Suprapubic skin (tissue), 4 donors: ENCODE measurements around the gene KIAA1217. TPM values are rescaled to one million over a fixed set of nuclear protein-coding genes. Genes with fewer than 3 reads are reported as not detected.
A peak's percentile ranks its signal among the peaks of the same experiment; 100 is the strongest.

ENCODE experiments used
- DNase-seq, 2 donors: peaks; one replicate each; pipeline ENCODE4 v3.0.0-alpha.2; 2019; ENCODE audit warnings: low spot score in 2 of 2
- H3K27ac ChIP-seq: fragments of 200-600 bp; sonication (generic); one replicate; pipeline ENCODE4 v1.5.1; 2019
- H3K27me3 ChIP-seq: fragments of 200-600 bp; sonication (generic); one replicate; pipeline ENCODE4 v1.5.1; 2019
- H3K36me3 ChIP-seq: fragments of 200-600 bp; sonication (generic); one replicate; pipeline ENCODE4 v1.5.1; 2019
- H3K4me1 ChIP-seq: fragments of 200-600 bp; sonication (generic); one replicate; pipeline ENCODE4 v1.5.1; 2019
- H3K4me3 ChIP-seq: fragments of 200-600 bp; sonication (generic); one replicate; pipeline ENCODE4 v1.5.1; 2019; ENCODE audit warnings: mild to moderate bottlenecking
- H3K9me3 ChIP-seq: fragments of 200-600 bp; sonication (generic); one replicate; pipeline ENCODE4 v1.5.1; 2019
- CTCF ChIP-seq, 2 donors: fragments of 200-600 bp in 1 of 2; fragments of 450-650 bp in 1 of 2; sonication (generic) in 1 of 2; IDR thresholded peaks; one replicate each; pipeline ENCODE4 v1.5.1; 2016 to 2019; ENCODE audit warnings: antibody characterized with exemption in 2 of 2, mild to moderate bottlenecking in 1 of 2, moderate library complexity in 1 of 2
- EP300 ChIP-seq: sonication (generic); formaldehyde crosslinking; IDR thresholded peaks from one replicate; pipeline ENCODE4 v1.6.1; 2017; ENCODE audit warnings: antibody characterized with exemption
- POLR2A ChIP-seq, 2 donors: fragments of 450-650 bp; IDR thresholded peaks; one replicate each; pipeline ENCODE4 v1.6.1; 2017; ENCODE audit warnings: antibody characterized with exemption in 2 of 2, mild to moderate bottlenecking in 2 of 2, moderate library complexity in 2 of 2
- POLR2AphosphoS5 ChIP-seq, 3 donors: sonication (generic); formaldehyde crosslinking; IDR thresholded peaks; one replicate each; pipeline ENCODE4 v1.6.1; 2017; ENCODE audit warnings: antibody characterized with exemption in 3 of 3
- WGBS: methylation state at CpG from one replicate; pipeline ENCODE4 v1.1.5; 2018; 5-methylcytosine and 5-hydroxymethylcytosine counted together
- total RNA-seq, 4 donors: library from RNA; depleted of rRNA; stranded (reverse); fragments of >200 nt; gene quantifications; one replicate each; pipeline ENCODE4 v1.1.0, GENCODE V29; 2016

The KIAA1217 gene
- total RNA-seq, 4 donors from 2014 or later = 59.2 to 109 (median 72.1) TPM

GRCh38 chr10:24213266-24213665 is 4.3 kb downstream of the KIAA1217 start:
- no peak for DNase-seq
- WGBS = 82% methylated on average over 4 of the region's 4 CpGs
- H3K4me1 ChIP-seq = peaks cover 32% of the 10 kb centered on the region
- no peaks in the 10 kb centered on the region for H3K36me3 ChIP-seq
- no peak overlapping the region for H3K27ac ChIP-seq
- no peaks in the 10 kb centered on the region for H3K9me3 ChIP-seq
- no peak overlapping the region for H3K4me3 ChIP-seq
- TF ChIP-seq POLR2AphosphoS5 (IDR thresholded peaks at IDR 0.05) = no peak
- no peak for TF ChIP-seq EP300
- no peak for TF ChIP-seq CTCF (IDR thresholded peaks at IDR 0.05)
- TF ChIP-seq POLR2A (IDR thresholded peaks at IDR 0.05) = no peak
- H3K27me3 ChIP-seq = no peaks in the 10 kb centered on the region

GRCh38 chr10:24213881-24214280 is 4.9 kb downstream of the KIAA1217 start:
- Histone ChIP-seq H3K4me1 (peaks cover 26% of the 10 kb centered on the region), H3K36me3 (no peaks in the 10 kb centered on the region), H3K27me3 (no peaks in the 10 kb centered on the region), H3K27ac (no peak overlapping the region), H3K9me3 (no peaks in the 10 kb centered on the region), H3K4me3 (no peak overlapping the region)
- TF ChIP-seq POLR2AphosphoS5 (IDR thresholded peaks at IDR 0.05) (no peak), POLR2A (IDR thresholded peaks at IDR 0.05) (no peak), CTCF (IDR thresholded peaks at IDR 0.05) (no peak), EP300 (no peak)
- DNase-seq = no peak
- WGBS = 98% methylated on average over 2 of the region's 2 CpGs

GRCh38 chr10:24214762-24215161 is 5.8 kb downstream of the KIAA1217 start:
- Histone ChIP-seq H3K27me3 (no peaks in the 10 kb centered on the region), H3K4me1 (peaks cover 23% of the 10 kb centered on the region), H3K36me3 (no peaks in the 10 kb centered on the region), H3K9me3 (no peaks in the 10 kb centered on the region), H3K4me3 (no peak overlapping the region), H3K27ac (peak overlapping the region; percentile 75)
- no peak for TF ChIP-seq EP300
- no peak for TF ChIP-seq CTCF (IDR thresholded peaks at IDR 0.05)
- TF ChIP-seq POLR2AphosphoS5 (IDR thresholded peaks at IDR 0.05) = no peak
- no peak for TF ChIP-seq POLR2A (IDR thresholded peaks at IDR 0.05)
- 67% methylated on average over 5 of the region's 5 CpGs for WGBS
- DNase-seq = no peak

- Histone ChIP-seq H3K9me3 (no peaks in the 10 kb centered on the region), H3K4me3 (no peak overlapping the region), H3K4me1 (peaks cover 18% of the 10 kb centered on the region), H3K27me3 (no peaks in the 10 kb centered on the region), H3K27ac (peak overlapping the region; percentile 75), H3K36me3 (no peaks in the 10 kb centered on the region)
- TF ChIP-seq EP300 (no peak), POLR2AphosphoS5 (IDR thresholded peaks at IDR 0.05) (peak in 1 of 3 donors; percentile 26)
- no peak for DNase-seq
- WGBS = 12% methylated on average over 4 of the region's 4 CpGs
These were observed 6.3 kb downstream of the KIAA1217 start for GRCh38 chr10:24215196-24215595.

- Histone ChIP-seq H3K27ac (peak overlapping the region; percentile 75), H3K4me3 (no peak overlapping the region), H3K4me1 (peaks cover 14% of the 10 kb centered on the region), H3K36me3 (no peaks in the 10 kb centered on the region), H3K9me3 (no peaks in the 10 kb centered on the region), H3K27me3 (no peaks in the 10 kb centered on the region)
- 42% methylated on average over 5 of the region's 5 CpGs for WGBS
- no peak for DNase-seq
- TF ChIP-seq CTCF (IDR thresholded peaks at IDR 0.05) = no peak
- no peak for TF ChIP-seq EP300
These were observed 6.7 kb downstream of the KIAA1217 start for GRCh38 chr10:24215603-24216002.

- Histone ChIP-seq H3K27me3 (no peaks in the 10 kb centered on the region), H3K4me3 (no peak overlapping the region), H3K27ac (no peak overlapping the region), H3K36me3 (no peaks in the 10 kb centered on the region), H3K9me3 (no peaks in the 10 kb centered on the region), H3K4me1 (peaks cover 9% of the 10 kb centered on the region)
- 97% methylated on average over 3 of the region's 3 CpGs for WGBS
- no peak for DNase-seq
- TF ChIP-seq POLR2AphosphoS5 (IDR thresholded peaks at IDR 0.05) = no peak
- no peak for TF ChIP-seq EP300
- TF ChIP-seq CTCF (IDR thresholded peaks at IDR 0.05) = no peak
- no peak for TF ChIP-seq POLR2A (IDR thresholded peaks at IDR 0.05)
These were observed 11.0 kb downstream of the KIAA1217 start for GRCh38 chr10:24219963-24220362.
